ENCODE measurements around the gene VARS1.
"Not testable (repeated sequence)": the region's sequence is repeated elsewhere in the genome, so short reads cannot be mapped to it uniquely, and the experiment has no call there.

The VARS1 gene

DNA sequence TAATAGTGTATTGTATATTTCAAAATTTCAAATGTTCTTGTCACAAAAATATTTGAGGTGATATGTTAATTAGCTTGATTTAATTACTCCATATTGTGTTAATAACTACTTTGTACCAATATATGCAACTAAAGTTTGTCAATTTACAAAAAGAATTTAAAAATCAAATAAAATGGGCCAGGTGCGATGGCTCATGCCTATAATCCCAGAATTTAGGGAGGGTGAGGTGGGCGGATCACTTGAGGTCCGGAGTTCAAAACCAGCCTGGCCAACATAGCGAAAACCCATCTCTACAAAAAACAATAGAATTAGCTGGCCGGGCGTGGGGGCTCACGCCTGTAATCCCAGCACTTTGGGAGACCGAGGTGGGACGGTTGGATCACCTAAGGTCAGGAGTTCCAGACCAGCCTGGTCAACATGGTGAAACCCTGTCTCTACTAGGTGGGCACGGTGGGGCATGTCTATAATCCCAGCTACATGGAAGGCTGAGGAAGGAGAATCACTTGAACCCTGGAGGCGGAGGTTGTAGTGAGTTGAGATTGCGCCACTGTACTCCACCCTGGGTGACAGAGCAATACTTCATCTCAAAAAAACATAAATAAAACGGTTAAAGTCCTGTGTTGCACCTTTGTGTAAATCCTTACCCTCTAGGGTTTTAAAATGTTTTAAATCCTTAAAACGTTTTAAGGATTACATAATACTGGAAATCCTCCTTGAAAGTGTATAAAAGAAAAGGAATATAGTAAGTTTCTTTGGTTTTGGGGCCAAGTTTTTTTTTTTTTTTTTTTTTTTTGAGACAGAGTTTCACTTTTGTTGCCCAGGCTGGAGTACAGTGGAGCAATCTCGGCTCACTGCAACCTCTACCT is 36.0 kb upstream of the VARS1 start:
- H3K36me3 ChIP-seq (ENCODE audit: insufficient read depth, low read length) = no peaks in the 10 kb centered on the region
- no peaks in the 10 kb centered on the region for H3K9me3 ChIP-seq (ENCODE audit: low read length)
- H3K4me3 ChIP-seq (ENCODE audit: low read depth in 1 of 2, low read length in 2 of 2) = peak overlapping the region; percentile 71 to 80
- H3K9ac ChIP-seq (ENCODE audit: low read length) = peak overlapping the region; percentile 82
- peaks cover 30% of the 10 kb centered on the region for H3K4me1 ChIP-seq (ENCODE audit: insufficient read depth, low read length)
- H3K27me3 ChIP-seq (ENCODE audit: control insufficient read depth in 1 of 2, insufficient read depth in 2 of 2, low read length in 2 of 2) = no peaks in the 10 kb centered on the region
- peak overlapping the region; percentile 85 for H3K27ac ChIP-seq (ENCODE audit: low read depth, low read length)

DNA sequence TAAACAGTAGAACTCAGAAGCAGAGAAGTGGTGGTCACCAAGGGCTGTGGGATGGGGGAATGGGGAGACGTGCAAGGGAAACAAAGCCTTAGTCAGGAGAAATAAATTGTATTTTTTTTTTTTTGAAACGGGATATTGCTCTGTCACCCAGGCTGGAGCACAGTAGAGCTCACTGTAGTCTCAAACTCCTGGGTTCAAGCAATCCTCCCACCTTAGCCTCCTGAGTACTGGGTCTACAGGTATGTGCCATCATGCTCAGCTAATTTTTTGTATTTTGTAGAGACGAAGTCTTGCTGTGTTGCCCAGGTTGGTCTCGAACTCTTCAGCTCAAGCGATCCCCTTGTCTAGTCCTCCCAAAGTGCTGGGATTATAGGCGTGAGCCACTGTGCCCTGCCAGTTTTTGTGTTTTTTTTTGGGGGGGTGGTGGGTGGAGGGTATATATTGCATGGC is 35.4 kb upstream of the VARS1 start:
- Histone ChIP-seq H3K36me3 (ENCODE audit: insufficient read depth, low read length) (no peaks in the 10 kb centered on the region), H3K27me3 (ENCODE audit: control insufficient read depth in 1 of 2, insufficient read depth in 2 of 2, low read length in 2 of 2) (no peaks in the 10 kb centered on the region), H3K4me1 (ENCODE audit: insufficient read depth, low read length) (peaks cover 30% of the 10 kb centered on the region), H3K4me3 (ENCODE audit: low read depth in 1 of 2, low read length in 2 of 2) (peak overlapping the region; percentile 71 to 80), H3K9ac (ENCODE audit: low read length) (peak overlapping the region; percentile 82), H3K9me3 (ENCODE audit: low read length) (no peaks in the 10 kb centered on the region), H3K27ac (ENCODE audit: low read depth, low read length) (peak overlapping the region; percentile 85)

- Histone ChIP-seq H3K4me3 (ENCODE audit: low read depth in 1 of 2, low read length in 2 of 2) (peak overlapping the region; percentile 71 to 80), H3K27ac (ENCODE audit: low read depth, low read length) (peak overlapping the region; percentile 85), H3K9ac (ENCODE audit: low read length) (peak overlapping the region; percentile 82), H3K36me3 (ENCODE audit: insufficient read depth, low read length) (no peaks in the 10 kb centered on the region), H3K27me3 (ENCODE audit: control insufficient read depth in 1 of 2, insufficient read depth in 2 of 2, low read length in 2 of 2) (no peaks in the 10 kb centered on the region), H3K9me3 (ENCODE audit: low read length) (no peaks in the 10 kb centered on the region), H3K4me1 (ENCODE audit: insufficient read depth, low read length) (peaks cover 33% of the 10 kb centered on the region)
Measured at GRCh38 chr6:31829633-31830283, 34.2 kb upstream of the VARS1 start.

DNA sequence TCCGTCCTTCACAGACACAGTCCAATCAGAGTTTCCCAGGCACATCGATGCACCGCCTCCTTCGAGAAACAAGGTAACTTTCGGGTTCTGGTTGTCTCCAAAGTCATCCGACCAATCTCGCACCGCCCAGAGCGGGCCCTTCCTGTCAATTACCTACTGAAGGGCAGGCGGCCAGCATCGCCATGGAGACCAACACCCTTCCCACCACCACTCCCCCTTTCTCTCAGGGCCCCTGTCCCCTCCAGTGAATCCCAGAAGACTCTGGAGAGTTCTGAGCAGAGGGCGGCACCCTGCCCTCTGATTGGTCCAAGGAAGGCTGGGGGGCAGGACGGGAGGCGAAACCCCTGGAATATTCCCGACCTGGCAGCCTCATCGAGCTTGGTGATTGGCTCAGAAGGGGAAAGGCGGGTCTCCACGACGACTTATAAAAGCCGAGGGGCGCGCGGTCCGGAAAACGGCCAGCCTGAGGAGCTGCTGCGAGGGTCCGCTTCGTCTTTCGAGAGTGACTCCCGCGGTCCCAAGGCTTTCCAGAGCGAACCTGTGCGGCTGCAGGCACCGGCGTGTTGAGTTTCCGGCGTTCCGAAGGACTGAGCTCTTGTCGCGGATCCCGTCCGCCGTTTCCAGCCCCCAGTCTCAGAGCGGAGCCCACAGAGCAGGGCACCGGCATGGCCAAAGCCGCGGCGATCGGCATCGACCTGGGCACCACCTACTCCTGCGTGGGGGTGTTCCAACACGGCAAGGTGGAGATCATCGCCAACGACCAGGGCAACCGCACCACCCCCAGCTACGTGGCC is 31.9 kb upstream of the VARS1 start, which contains the start of gene HSPA1B:
TSS of gene HSPA1B (plus strand) at position 453 of the 794 bp plus-strand sequence. CDS start at position 666, 213 bp downstream.
- Histone ChIP-seq H3K4me3 (ENCODE audit: low read depth in 1 of 2, low read length in 2 of 2) (peak within 1 kb of the TSS; percentile 62 to 73), H3K9ac (ENCODE audit: low read length) (peak within 1 kb of the TSS; percentile 89), H3K9me3 (ENCODE audit: low read length) (no peaks in the 10 kb centered on the region), H3K36me3 (ENCODE audit: insufficient read depth, low read length) (no peaks in the 10 kb centered on the region), H3K4me1 (ENCODE audit: insufficient read depth, low read length) (peaks cover 29% of the 10 kb centered on the region), H3K27me3 (ENCODE audit: control insufficient read depth in 1 of 2, insufficient read depth in 2 of 2, low read length in 2 of 2) (no peaks in the 10 kb centered on the region), H3K27ac (ENCODE audit: low read depth, low read length) (peak within 1 kb of the TSS; percentile 78)

DNA sequence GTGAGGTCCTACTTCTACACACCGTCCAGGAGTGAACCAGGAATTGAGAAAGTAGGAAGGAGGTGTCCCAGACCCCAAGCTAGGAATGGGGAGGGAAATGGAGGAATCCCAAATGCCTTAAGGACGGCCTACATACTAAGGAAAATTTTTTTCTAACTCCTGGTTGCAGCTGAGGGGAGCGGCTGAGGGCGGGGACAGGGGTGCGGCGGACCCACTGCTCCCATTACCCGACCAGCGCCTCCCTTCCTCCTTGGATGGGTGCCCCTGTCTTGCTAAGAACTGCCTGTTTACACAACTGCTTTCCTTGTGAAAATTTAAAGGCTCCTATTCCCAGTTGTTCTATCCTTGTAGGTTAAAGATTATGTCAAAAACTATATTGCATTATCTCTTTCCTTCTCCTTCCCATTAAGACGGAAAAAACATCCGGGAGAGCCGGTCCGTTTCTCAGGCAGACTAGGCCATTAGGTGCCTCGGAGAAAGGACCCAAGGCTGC is 31.3 kb upstream of the VARS1 start:
- Histone ChIP-seq H3K4me3 (ENCODE audit: low read depth in 1 of 2, low read length in 2 of 2) (peak overlapping the region; percentile 5 to 62), H3K27me3 (ENCODE audit: control insufficient read depth in 1 of 2, insufficient read depth in 2 of 2, low read length in 2 of 2) (no peaks in the 10 kb centered on the region), H3K9ac (ENCODE audit: low read length) (peak overlapping the region; percentile 89), H3K4me1 (ENCODE audit: insufficient read depth, low read length) (peaks cover 29% of the 10 kb centered on the region), H3K27ac (ENCODE audit: low read depth, low read length) (peak overlapping the region; percentile 78), H3K9me3 (ENCODE audit: low read length) (no peaks in the 10 kb centered on the region), H3K36me3 (ENCODE audit: insufficient read depth, low read length) (no peaks in the 10 kb centered on the region)

- Histone ChIP-seq H3K27me3 (ENCODE audit: control insufficient read depth in 1 of 2, insufficient read depth in 2 of 2, low read length in 2 of 2) (no peaks in the 10 kb centered on the region), H3K9me3 (ENCODE audit: low read length) (no peaks in the 10 kb centered on the region), H3K4me1 (ENCODE audit: insufficient read depth, low read length) (peaks cover 29% of the 10 kb centered on the region), H3K27ac (ENCODE audit: low read depth, low read length) (peak overlapping the region; percentile 68), H3K9ac (ENCODE audit: low read length) (no peak overlapping the region), H3K4me3 (ENCODE audit: low read depth in 1 of 2, low read length in 2 of 2) (no peak overlapping the region), H3K36me3 (ENCODE audit: insufficient read depth, low read length) (no peaks in the 10 kb centered on the region)
Measured at GRCh38 chr6:31825553-31825952, 30.0 kb upstream of the VARS1 start.

DNA sequence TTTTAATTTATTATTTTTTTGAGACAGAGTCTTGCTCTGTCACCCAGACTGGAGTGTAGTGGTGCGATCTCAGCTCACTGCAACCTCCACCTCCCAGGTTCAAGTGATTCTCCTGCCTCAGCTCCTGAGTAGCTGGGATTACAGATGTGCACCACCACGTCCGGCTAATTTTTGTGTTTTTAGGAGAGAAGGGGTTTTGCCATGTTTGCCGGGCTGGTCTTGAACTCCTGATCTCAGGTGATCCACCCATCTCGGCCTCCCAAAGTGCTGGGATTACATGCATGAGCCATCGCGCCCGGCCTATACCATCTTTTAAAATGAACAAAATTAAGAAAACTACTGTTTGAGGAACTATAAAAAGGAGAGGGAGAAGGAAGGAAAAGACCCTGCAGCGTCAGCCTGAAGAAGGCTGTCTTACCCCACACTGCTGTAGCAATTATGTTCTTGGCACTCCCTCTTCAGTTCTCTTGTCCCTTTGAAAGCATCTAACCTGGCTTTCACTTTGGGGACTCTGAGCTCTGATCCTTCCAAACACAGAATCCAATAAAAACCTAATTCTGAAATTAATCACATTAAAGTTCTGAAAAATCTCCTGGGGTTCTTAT is 28.1 kb upstream of the VARS1 start:
- not testable (repeated sequence) for H3K27me3 ChIP-seq (ENCODE audit: control insufficient read depth in 1 of 2, insufficient read depth in 2 of 2, low read length in 2 of 2); H3K36me3 ChIP-seq (ENCODE audit: insufficient read depth, low read length); H3K4me3 ChIP-seq (ENCODE audit: low read depth in 1 of 2, low read length in 2 of 2); H3K9me3 ChIP-seq (ENCODE audit: low read length); H3K27ac ChIP-seq (ENCODE audit: low read depth, low read length); H3K9ac ChIP-seq (ENCODE audit: low read length)
- peaks cover 37% of the 10 kb centered on the region for H3K4me1 ChIP-seq (ENCODE audit: insufficient read depth, low read length)

DNA sequence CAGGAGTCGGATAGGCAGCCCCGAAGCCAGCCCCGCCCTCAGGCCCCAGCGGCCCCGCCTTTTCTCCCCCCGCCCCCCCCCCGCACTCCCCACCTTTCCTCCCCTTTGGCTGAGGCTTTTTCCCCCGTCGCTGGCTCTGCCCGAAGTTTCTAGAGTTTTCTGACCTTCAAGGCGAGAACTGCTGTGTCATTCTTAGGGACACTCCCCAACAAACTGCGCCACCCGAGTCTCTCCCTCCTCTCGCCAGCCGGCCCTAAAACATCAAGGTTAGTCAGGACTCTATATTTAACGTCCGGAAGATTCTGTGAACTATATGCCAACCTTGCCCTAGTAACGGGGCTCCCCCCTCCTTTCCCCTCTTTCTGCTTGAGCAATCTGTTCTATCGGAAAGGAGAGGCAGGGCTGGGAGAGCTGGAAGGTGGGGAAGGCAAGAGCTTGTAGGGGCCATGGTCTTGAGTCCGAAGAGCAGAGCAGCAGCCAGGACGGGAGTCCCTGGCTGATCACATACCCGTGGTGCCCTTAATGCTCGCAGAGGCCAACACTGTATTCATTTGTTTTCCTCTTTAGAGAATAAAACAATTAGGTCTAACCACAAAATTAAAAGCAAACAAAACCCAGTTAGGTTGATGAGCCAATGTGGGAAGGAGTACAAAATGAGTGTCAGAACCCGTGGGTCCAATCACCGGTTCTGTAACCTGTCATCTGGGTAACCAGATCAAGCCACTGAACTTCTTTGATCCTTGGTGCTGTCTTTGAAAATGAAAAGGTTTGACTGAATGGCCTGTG is 26.7 kb upstream of the VARS1 start:
- H3K27me3 ChIP-seq (ENCODE audit: control insufficient read depth in 1 of 2, insufficient read depth in 2 of 2, low read length in 2 of 2) = no peaks in the 10 kb centered on the region
- no peaks in the 10 kb centered on the region for H3K36me3 ChIP-seq (ENCODE audit: insufficient read depth, low read length)
- peak overlapping the region; percentile 66 to 74 for H3K4me3 ChIP-seq (ENCODE audit: low read depth in 1 of 2, low read length in 2 of 2)
- no peaks in the 10 kb centered on the region for H3K9me3 ChIP-seq (ENCODE audit: low read length)
- H3K4me1 ChIP-seq (ENCODE audit: insufficient read depth, low read length) = peaks cover 48% of the 10 kb centered on the region
- H3K27ac ChIP-seq (ENCODE audit: low read depth, low read length) = peak overlapping the region; percentile 94
- peak overlapping the region; percentile 95 for H3K9ac ChIP-seq (ENCODE audit: low read length)

- peaks cover 48% of the 10 kb centered on the region for H3K4me1 ChIP-seq (ENCODE audit: insufficient read depth, low read length)
- H3K4me3 ChIP-seq (ENCODE audit: low read depth in 1 of 2, low read length in 2 of 2) = peak overlapping the region; percentile 66 to 74
- peak overlapping the region; percentile 94 for H3K27ac ChIP-seq (ENCODE audit: low read depth, low read length)
- H3K36me3 ChIP-seq (ENCODE audit: insufficient read depth, low read length) = no peaks in the 10 kb centered on the region
- H3K9ac ChIP-seq (ENCODE audit: low read length) = peak overlapping the region; percentile 68
- H3K9me3 ChIP-seq (ENCODE audit: low read length) = no peaks in the 10 kb centered on the region
- H3K27me3 ChIP-seq (ENCODE audit: control insufficient read depth in 1 of 2, insufficient read depth in 2 of 2, low read length in 2 of 2) = no peaks in the 10 kb centered on the region
Measured at GRCh38 chr6:31821301-31822035, 25.9 kb upstream of the VARS1 start.

GRCh38 chr6:31820399-31820798 is 24.8 kb upstream of the VARS1 start:
- Histone ChIP-seq H3K4me1 (ENCODE audit: insufficient read depth, low read length) (peaks cover 37% of the 10 kb centered on the region), H3K27ac (ENCODE audit: low read depth, low read length) (peak overlapping the region; percentile 94)
- H3K27me3 ChIP-seq (ENCODE audit: control insufficient read depth in 1 of 2, insufficient read depth in 2 of 2, low read length in 2 of 2); H3K4me3 ChIP-seq (ENCODE audit: low read depth in 1 of 2, low read length in 2 of 2); H3K9me3 ChIP-seq (ENCODE audit: low read length); H3K9ac ChIP-seq (ENCODE audit: low read length); H3K36me3 ChIP-seq (ENCODE audit: insufficient read depth, low read length): not testable (repeated sequence)

All from muscle layer of colon (tissue), 2 donors.